Skeletal muscle tissue (tissue), 4 donors: ENCODE data around the gene TRIM39. TPM values are rescaled to one million over a fixed set of nuclear protein-coding genes. Genes with fewer than 3 reads are reported as not detected.
"Not testable (repeated sequence)": the region's sequence is repeated elsewhere in the genome, so short reads cannot be mapped to it uniquely, and the experiment has no call there.

Experiments
- H3K27ac ChIP-seq: one replicate; pipeline ENCODE4 v1.7.0; 2013; ENCODE audit warnings: mild to moderate bottlenecking, low read depth, low read length, inconsistent platforms
- H3K27me3 ChIP-seq, 3 donors: one replicate each; pipeline ENCODE4 v1.7.0; 2013; ENCODE audit warnings: low read length in 3 of 3; ENCODE audit not compliant: control insufficient read depth in 3 of 3, insufficient read depth in 3 of 3
- H3K36me3 ChIP-seq, 3 donors: one replicate each; pipeline ENCODE4 v1.7.0; 2013; ENCODE audit warnings: low read length in 3 of 3; ENCODE audit not compliant: control insufficient read depth in 3 of 3, insufficient read depth in 3 of 3
- H3K4me1 ChIP-seq, 3 donors: one replicate each; pipeline ENCODE4 v1.7.0; 2013; ENCODE audit warnings: low read length in 3 of 3, mild to moderate bottlenecking in 3 of 3; ENCODE audit not compliant: control insufficient read depth in 3 of 3, insufficient read depth in 3 of 3
- H3K4me3 ChIP-seq, 3 donors: one replicate each; pipeline ENCODE4 v1.7.0; 2013; ENCODE audit warnings: low read length in 3 of 3
- H3K9ac ChIP-seq, 3 donors: one replicate each; pipeline ENCODE4 v1.7.0; 2013; ENCODE audit warnings: low read length in 3 of 3, mild to moderate bottlenecking in 3 of 3, moderate library complexity in 2 of 3, low read depth in 1 of 3
- H3K9me3 ChIP-seq, 3 donors: one replicate each; pipeline ENCODE4 v1.7.0; 2013; ENCODE audit warnings: low read length in 3 of 3; ENCODE audit not compliant: control insufficient read depth in 3 of 3
- total RNA-seq: library from RNA; depleted of rRNA; stranded (reverse); fragments of >200 nt; gene quantifications from one replicate; pipeline ENCODE4 v1.2.3, GENCODE V29; 2014
- donor health status: Osteomylitis.

The TRIM39 gene
- 5.2 TPM for total RNA-seq

DNA sequence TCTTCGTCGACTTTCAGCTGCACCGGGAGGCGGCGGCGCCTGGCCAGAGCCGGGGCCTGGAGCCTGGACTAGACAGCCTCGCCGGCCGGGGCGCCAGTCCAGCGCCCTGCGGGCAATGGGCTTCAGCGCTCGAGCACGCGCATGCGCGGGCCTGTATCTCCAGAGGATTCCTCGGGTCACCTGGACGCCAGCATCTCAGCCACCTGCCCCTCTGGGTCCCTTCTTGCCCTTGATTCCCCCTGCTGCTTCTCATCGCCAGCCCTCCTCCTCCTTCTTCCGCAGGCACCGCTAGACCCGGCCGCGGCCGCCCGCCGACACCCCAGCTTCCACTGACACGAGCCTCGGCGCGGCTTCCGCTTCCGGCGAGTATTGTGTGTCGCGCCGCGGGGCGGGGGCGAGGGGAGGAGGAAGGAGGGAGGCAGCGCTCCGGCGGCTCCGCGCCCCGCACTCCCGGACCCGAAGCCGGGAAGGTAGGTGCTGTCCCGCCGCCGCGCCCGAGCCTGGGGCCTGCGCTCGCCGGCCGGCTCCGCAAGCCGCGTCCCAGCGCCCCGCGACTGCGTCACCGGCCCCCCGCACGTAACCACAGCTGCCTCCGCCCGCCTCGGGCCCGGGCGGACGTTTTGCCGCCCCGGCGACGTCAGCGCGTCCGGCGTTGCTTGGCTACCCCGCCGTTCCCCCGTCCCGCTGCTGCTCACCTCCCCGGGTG lies at the start of gene TRIM39:
Gene TRIM39 (plus strand): TSS at position 402 of the 706 bp plus-strand sequence. CDS start 2,391 bp downstream, outside the sequence.
- Histone ChIP-seq H3K9ac (peak within 1 kb of the TSS; percentile 91 to 95 (median 95)), H3K4me1 (peaks cover 9 to 26% (median 23%) of the 10 kb centered on the region in 3 donors), H3K27ac (peak within 1 kb of the TSS; percentile 92), H3K36me3 (peaks cover 22 to 23% (median 22%) of the 10 kb centered on the region in 3 donors), H3K9me3 (no peaks in the 10 kb centered on the region), H3K27me3 (no peaks in the 10 kb centered on the region), H3K4me3 (peak within 1 kb of the TSS; percentile 93 to 94 (median 94))

- not testable (repeated sequence) for H3K27me3 ChIP-seq, H3K36me3 ChIP-seq, H3K4me1 ChIP-seq, H3K4me3 ChIP-seq, H3K9ac ChIP-seq, H3K27ac ChIP-seq
- H3K9me3 ChIP-seq: peaks cover 10 to 28% (median 13%) of the 10 kb centered on the region in 3 donors
These were observed 45.7 kb upstream of the TRIM39 start for GRCh38 chr6:30280988-30281387.

GRCh38 chr6:30282522-30282921 lies 44.2 kb upstream of the TRIM39 start:
- Histone ChIP-seq H3K4me3 (no peak overlapping the region), H3K27ac (no peak overlapping the region), H3K27me3 (no peaks in the 10 kb centered on the region), H3K4me1 (no peaks in the 10 kb centered on the region), H3K9ac (no peak overlapping the region), H3K9me3 (peaks cover 10 to 28% (median 13%) of the 10 kb centered on the region in 3 donors), H3K36me3 (no peaks in the 10 kb centered on the region)

DNA sequence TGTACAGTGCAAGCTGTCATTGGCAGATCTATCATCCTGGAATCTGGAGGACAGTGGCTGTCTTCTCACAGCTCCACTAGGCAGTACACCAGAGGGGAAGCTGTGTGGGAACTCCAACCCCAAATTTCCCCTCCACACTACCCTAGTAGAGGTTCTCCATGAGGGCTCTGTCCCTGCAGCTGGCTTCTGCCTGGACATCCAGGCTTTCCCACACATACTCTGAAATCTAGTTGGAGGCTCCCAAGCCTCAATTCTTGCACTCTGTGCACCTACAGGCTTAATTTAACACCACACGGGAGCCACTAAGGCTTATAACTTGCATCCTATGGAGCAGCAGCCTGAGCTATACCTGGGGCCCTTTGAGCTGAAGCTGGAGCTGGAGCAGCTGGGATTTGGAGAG lies 43.0 kb upstream of the TRIM39 start:
- H3K4me1 ChIP-seq: no peaks in the 10 kb centered on the region
- H3K27me3 ChIP-seq: no peaks in the 10 kb centered on the region
- no peak overlapping the region for H3K27ac ChIP-seq
- peaks cover 10 to 28% (median 13%) of the 10 kb centered on the region in 3 donors for H3K9me3 ChIP-seq
- no peak overlapping the region for H3K9ac ChIP-seq
- H3K4me3 ChIP-seq: peak overlapping the region in 1 of 3 donors; percentile 10
- H3K36me3 ChIP-seq: peaks cover 0 to 5% (median 3%) of the 10 kb centered on the region in 3 donors

DNA sequence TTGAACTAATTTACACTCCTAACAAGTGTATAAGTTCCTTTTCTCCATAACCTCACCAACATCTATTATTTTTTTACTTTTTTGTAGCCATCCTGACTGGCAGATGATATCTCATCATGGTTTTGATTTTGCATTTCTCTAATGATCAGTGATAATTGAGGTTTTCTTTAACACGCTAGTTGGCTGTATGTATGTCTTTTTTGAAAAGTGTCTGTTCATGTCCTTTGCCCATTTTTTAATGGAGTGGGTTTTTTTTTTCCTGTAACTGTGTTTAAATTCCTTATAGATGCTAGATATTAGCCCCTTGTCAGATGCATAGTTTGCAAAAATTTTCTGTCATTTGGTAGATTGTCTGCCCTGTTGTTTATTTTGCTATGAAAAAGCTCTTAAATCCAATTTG lies 39.6 kb upstream of the TRIM39 start:
- Histone ChIP-seq H3K27me3 (no peaks in the 10 kb centered on the region), H3K27ac (no peak overlapping the region), H3K4me3 (no peak overlapping the region), H3K9me3 (peaks cover 6 to 15% (median 15%) of the 10 kb centered on the region in 3 donors), H3K36me3 (peaks cover 13 to 16% (median 15%) of the 10 kb centered on the region in 3 donors), H3K4me1 (no peaks in the 10 kb centered on the region), H3K9ac (no peak overlapping the region)

DNA sequence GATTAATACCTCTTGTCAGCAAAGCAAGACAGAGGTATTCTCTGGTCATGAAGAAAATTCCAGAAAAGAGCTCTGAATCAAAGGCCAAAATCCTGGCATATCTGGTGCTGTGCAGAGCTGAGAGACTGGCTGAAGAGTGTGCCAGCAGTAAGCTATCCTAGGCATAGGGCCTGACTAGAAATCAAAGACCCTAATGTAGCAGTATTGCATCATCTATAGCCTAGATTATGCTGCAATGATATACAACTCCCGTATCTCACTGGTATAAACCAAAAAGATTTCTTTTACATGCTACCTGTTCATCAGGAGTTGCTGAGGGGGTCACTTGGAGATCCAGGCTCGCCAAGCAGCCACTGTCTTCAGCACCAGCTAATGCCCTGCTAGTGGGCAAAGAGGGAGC lies 30.9 kb upstream of the TRIM39 start:
- H3K9me3 ChIP-seq: no peaks in the 10 kb centered on the region
- H3K27ac ChIP-seq: no peak overlapping the region
- no peaks in the 10 kb centered on the region for H3K27me3 ChIP-seq
- no peak overlapping the region for H3K4me3 ChIP-seq
- no peak overlapping the region for H3K9ac ChIP-seq
- peaks cover 14 to 34% (median 31%) of the 10 kb centered on the region in 3 donors for H3K36me3 ChIP-seq
- H3K4me1 ChIP-seq: no peaks in the 10 kb centered on the region

- Histone ChIP-seq H3K9ac (no peak overlapping the region), H3K4me3 (no peak overlapping the region), H3K4me1 (no peaks in the 10 kb centered on the region), H3K27me3 (no peaks in the 10 kb centered on the region), H3K27ac (no peak overlapping the region), H3K36me3 (peaks cover 2 to 13% (median 6%) of the 10 kb centered on the region in 3 donors), H3K9me3 (no peaks in the 10 kb centered on the region)
These were observed 22.7 kb upstream of the TRIM39 start for GRCh38 chr6:30304002-30304401.

DNA sequence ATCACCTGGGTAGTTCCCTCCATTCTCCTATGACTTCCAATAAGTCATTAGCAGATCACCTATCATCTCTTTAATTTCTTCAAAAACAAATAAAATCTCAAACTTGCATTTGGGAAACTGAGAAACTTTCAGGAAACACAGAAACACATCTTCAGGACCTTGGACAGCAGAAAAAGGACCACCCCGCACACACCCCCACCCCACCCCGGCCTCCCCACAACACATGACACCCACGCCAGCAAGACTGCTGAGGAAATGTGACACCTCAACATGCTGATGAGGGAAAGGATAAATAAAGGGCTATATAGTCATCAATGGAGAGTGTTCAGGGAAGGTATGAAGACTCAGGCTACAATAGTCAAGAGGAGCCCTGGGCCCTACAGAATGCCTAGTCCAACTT lies 15.6 kb upstream of the TRIM39 start:
- Histone ChIP-seq H3K4me1 (peaks cover 0 to 6% (median 5%) of the 10 kb centered on the region in 3 donors), H3K4me3 (no peak overlapping the region), H3K27ac (no peak overlapping the region), H3K9me3 (no peaks in the 10 kb centered on the region), H3K36me3 (peaks cover 3 to 5% (median 3%) of the 10 kb centered on the region in 3 donors), H3K27me3 (no peaks in the 10 kb centered on the region), H3K9ac (no peak overlapping the region)

GRCh38 chr6:30311671-30312070 lies 15.1 kb upstream of the TRIM39 start:
- H3K9ac ChIP-seq: no peak overlapping the region
- no peaks in the 10 kb centered on the region for H3K9me3 ChIP-seq
- H3K36me3 ChIP-seq: peaks cover 3% of the 10 kb centered on the region in 3 donors
- no peak overlapping the region for H3K4me3 ChIP-seq
- H3K4me1 ChIP-seq: peaks cover 0 to 6% (median 5%) of the 10 kb centered on the region in 3 donors
- H3K27ac ChIP-seq: no peak overlapping the region
- no peaks in the 10 kb centered on the region for H3K27me3 ChIP-seq

DNA sequence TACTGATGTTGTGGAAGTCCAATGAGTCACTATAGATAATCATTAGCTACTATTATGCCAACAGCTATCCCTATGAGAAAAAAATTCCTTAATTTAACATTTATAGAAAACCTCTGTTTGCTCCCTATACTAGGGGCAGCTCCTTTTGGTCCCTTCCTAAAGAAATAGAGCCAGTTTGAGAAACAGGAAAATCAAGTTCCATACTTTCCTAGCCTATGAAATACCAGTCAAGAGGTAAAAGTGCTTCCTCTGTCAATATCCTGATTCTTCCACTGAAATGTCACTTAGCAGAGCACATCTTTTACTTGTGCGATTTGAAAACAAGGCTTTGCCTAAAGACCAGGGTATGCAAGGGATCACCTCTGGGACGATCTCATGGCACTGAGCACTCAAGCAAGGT lies 14.5 kb upstream of the TRIM39 start:
- peaks cover 0 to 6% (median 5%) of the 10 kb centered on the region in 3 donors for H3K4me1 ChIP-seq
- no peak overlapping the region for H3K9ac ChIP-seq

More for the DNA sequence above, 14.5 kb upstream of the TRIM39 start:
- peaks cover 3% of the 10 kb centered on the region in 3 donors for H3K36me3 ChIP-seq
- no peaks in the 10 kb centered on the region for H3K27me3 ChIP-seq
- no peak overlapping the region for H3K4me3 ChIP-seq
- no peak overlapping the region for H3K27ac ChIP-seq
- no peaks in the 10 kb centered on the region for H3K9me3 ChIP-seq
